VCaP (cell line): ENCODE data around the gene BAZ1B.
"Not testable (repeated sequence)": the region's sequence is repeated elsewhere in the genome, so short reads cannot be mapped to it uniquely, and the experiment has no call there.

ENCODE experiments used
- H3K27ac ChIP-seq: fragments of 450-650 bp; 2 replicates; pipeline ENCODE4 v1.5.1; 2017
- CTCF ChIP-seq: fragments of 450-650 bp; conservative IDR thresholded peaks from 2 replicates; pipeline ENCODE4 v1.5.1; 2017; ENCODE audit warnings: mild to moderate bottlenecking, moderate library complexity

BAZ1B gene

GRCh38 chr7:73549176-73549575 is 27.1 kb upstream of the BAZ1B start:
- H3K27ac ChIP-seq, result no peak overlapping the region

GRCh38 chr7:73547841-73548240 is 25.7 kb upstream of the BAZ1B start:
- no peak for TF ChIP-seq CTCF
- no peak overlapping the region for H3K27ac ChIP-seq

More at GRCh38 chr7:73549176-73549575, 27.1 kb upstream of the BAZ1B start:
- TF ChIP-seq CTCF, result no peak

GRCh38 chr7:73544678-73545077 is 22.6 kb upstream of the BAZ1B start:
- no peak overlapping the region for H3K27ac ChIP-seq
- TF ChIP-seq CTCF, result no peak

GRCh38 chr7:73541722-73542121 is 19.6 kb upstream of the BAZ1B start:
- no peak overlapping the region for H3K27ac ChIP-seq
- TF ChIP-seq CTCF, result no peak

- no peak for TF ChIP-seq CTCF
- no peak overlapping the region for H3K27ac ChIP-seq
Measured at GRCh38 chr7:73539709-73540108, 17.6 kb upstream of the BAZ1B start.

- not testable (repeated sequence) for H3K27ac ChIP-seq
Measured at GRCh38 chr7:73538510-73538909, 16.4 kb upstream of the BAZ1B start.

- no peak overlapping the region for H3K27ac ChIP-seq
- TF ChIP-seq CTCF, result no peak
Measured at GRCh38 chr7:73537051-73537450, 15.0 kb upstream of the BAZ1B start.

GRCh38 chr7:73536479-73536878 is 14.4 kb upstream of the BAZ1B start:
- H3K27ac ChIP-seq, result no peak overlapping the region
- TF ChIP-seq CTCF, result no peak

GRCh38 chr7:73535918-73536317 is 13.8 kb upstream of the BAZ1B start:
- not testable (repeated sequence) for H3K27ac ChIP-seq
